Transverse colon (tissue), 4 donors: ENCODE measurements around the gene ARHGEF2.

Source experiments
- POLR2A ChIP-seq: fragments of 450-650 bp; IDR thresholded peaks from one replicate; pipeline ENCODE4 v1.6.1; 2016; ENCODE audit warnings: antibody characterized with exemption, mild to moderate bottlenecking, moderate library complexity
- POLR2AphosphoS5 ChIP-seq, 3 donors: sonication (generic); formaldehyde crosslinking; IDR thresholded peaks; one replicate each; pipeline ENCODE4 v1.6.1; 2016; ENCODE audit warnings: antibody characterized with exemption in 3 of 3
- TF ChIP-seq, protein P1 (sequence below), 5 experiments: fragments of 200-600 bp in 3 of 5; fragments of 450-650 bp in 2 of 5; sonication (generic) in 3 of 5; IDR thresholded peaks; 1 replicate in 2 of 5; 2 replicates in 3 of 5; pipeline ENCODE4 v1.5.1; 2016 to 2017; ENCODE audit warnings: antibody characterized with exemption in 5 of 5, inconsistent platforms in 3 of 5, mild to moderate bottlenecking in 2 of 5, moderate library complexity in 1 of 5

DNA sequence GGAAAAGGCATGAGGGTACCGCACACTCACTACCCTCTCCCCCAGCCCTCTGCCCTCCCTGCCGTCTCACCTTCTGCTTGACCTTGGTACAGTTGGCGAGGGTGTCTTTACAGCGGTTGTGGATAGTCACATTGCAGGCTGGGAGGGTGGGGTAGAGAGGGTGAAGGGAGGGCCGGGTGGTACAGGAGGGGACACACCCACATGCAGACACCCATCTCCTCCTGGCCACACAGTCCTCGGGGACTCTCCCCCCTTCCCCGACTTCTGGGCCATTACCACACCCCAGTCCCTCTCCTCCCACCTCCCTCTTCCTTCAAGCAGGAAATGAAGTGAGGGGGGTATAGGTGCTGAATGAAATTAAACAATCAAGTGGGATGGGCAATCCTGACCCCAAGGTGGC, 11.6 kb downstream of the ARHGEF2 start:
- TF ChIP-seq POLR2AphosphoS5 (IDR thresholded peaks at IDR 0.05) = no peak
- no peak for TF ChIP-seq POLR2A
- TF ChIP-seq, protein P1, sequence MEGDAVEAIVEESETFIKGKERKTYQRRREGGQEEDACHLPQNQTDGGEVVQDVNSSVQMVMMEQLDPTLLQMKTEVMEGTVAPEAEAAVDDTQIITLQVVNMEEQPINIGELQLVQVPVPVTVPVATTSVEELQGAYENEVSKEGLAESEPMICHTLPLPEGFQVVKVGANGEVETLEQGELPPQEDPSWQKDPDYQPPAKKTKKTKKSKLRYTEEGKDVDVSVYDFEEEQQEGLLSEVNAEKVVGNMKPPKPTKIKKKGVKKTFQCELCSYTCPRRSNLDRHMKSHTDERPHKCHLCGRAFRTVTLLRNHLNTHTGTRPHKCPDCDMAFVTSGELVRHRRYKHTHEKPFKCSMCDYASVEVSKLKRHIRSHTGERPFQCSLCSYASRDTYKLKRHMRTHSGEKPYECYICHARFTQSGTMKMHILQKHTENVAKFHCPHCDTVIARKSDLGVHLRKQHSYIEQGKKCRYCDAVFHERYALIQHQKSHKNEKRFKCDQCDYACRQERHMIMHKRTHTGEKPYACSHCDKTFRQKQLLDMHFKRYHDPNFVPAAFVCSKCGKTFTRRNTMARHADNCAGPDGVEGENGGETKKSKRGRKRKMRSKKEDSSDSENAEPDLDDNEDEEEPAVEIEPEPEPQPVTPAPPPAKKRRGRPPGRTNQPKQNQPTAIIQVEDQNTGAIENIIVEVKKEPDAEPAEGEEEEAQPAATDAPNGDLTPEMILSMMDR (IDR thresholded peaks at IDR 0.05) = no peak
